ENCODE measurements around the gene ATP11A.

Gene ATP11A

DNA sequence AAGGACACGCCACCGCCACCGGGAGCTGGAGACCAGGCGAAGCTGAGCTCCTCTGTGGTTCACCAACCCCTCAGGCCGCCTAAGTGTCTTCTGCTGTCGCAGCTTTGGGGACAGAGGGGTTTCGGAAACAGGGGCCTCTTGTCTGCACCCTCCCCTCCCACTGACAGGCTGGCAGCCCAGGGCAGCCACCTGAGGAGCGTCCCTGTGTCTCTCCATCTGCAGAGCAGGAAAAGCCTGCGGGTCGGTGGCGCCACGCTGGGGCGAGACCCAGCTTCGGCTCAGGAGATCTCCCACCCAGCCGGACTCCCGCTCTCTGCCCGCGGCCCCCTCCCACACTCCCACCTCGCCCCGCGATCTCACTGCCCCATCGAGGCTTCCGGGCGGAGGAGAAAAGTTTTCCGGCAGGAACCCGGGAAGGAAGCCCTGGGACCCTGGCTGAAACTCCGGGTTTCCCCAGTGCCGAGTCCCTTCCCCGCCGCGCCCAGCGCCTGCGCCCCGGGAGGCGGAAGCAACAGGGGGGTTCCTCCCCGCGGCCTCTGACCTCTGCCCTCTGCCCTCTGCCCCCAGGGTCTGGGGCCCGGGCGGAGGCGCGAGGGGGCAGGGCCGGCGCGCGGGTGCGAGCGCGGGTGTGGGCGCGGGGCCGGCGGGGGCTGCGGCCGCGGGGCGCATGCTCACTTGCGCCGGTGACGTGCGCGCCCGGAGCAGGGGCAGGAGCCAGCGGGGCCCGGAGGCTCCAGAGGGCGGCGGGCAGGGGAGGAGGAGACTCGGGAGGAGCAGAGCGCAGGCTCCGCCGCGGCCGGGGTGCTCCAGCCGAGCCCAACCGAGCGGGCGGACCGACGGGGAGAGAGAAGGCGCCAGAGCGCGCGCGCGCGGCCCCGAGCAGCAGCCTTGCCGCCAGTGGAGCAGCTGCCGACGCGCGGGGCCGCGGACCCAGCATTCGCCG lies at the start of gene ATP11A:
Gene ATP11A (plus strand): TSS at position 736 of the 943 bp plus-strand sequence. CDS start 379 bp downstream, outside the sequence.
- peak; percentile 41 to 56 for DNase-seq (ENCODE audit: low read depth in 2 of 2, low spot score in 1 of 2)

DNA sequence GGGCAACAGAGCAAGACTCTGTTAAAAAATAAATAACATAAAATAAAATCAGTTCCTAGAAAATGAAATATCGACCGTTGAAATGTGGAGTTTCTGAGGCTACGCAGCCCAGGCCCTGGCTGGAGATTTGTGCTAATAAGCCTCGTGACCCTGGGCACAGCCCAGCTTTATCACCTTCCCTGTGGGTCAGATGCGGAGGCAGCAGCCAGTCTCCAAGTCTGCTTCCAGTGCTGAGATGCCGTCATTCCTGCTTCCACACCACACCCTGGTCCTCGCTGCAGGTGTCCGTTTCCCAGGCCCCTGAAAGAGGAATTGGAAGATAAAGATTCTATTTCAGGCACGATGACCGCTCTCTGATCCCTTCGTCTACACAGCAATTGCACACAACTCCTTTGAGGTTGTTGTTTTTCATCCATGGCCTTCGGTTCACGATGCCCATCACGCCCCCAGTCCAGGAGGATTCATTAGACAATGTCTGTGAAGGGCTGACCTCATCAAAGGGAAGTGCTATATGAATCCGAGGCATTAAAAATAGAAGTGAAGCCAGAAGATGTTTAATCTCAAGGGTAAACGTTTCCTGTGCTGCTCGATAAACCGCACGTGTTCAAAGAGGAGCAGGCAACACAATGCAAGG lies 48.3 kb upstream of the ATP11A start:
- no peak for DNase-seq (ENCODE audit: low read depth in 2 of 2, low spot score in 1 of 2)

DNA sequence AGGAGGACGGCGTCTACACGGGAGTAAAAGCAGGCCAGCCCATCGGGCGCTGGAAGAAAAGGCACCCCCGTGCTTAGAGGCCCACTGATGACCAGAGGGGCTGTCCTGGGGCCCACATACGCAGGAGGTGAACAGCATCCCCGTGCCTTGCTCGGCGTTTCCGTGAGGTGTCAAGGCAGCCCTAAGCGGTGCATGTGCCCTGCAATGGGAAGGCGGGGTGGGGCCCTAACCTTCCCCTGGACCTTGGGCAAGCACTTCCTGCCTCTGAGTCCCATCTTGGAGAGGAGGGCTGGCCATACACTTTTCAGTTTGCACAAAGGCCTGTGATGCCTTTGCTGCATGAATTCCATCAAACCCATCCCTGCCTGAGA lies 47.8 kb upstream of the ATP11A start:
- no peak for DNase-seq (ENCODE audit: low read depth in 2 of 2, low spot score in 1 of 2)

DNA sequence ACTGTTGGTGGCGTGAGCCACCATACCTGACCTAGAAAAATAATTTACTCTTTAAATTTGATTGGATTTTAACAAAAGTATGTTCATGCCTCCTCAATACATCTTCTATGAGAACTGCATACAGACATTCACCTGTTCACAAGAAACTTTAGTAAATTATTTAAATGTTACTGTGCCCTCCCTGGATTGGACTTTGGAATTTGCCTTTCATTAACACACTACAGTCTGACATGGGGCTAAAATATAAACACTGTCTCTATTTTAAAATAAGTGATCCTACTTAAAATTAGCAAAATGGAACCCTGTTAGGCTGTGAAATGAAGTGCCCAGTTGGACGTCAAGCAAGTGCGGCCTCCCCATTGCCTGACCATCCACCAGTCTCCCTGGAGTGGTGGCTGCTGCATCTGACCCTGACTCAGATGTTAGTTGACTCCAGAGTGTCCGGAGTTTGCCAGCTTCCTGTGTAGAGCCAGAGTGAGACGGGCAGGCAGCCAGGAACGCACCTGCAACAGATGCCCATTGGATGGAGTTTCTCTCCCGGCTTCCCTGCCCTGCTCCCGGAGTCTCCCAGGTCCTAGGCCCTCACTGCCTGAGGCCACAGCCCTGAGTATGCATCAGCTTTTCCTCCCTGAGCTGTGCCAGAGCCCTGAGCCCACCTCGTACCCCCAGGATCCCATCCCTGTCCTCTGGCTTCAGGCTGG lies 45.9 kb upstream of the ATP11A start:
- DNase-seq (ENCODE audit: low read depth in 2 of 2, low spot score in 1 of 2): no peak

DNA sequence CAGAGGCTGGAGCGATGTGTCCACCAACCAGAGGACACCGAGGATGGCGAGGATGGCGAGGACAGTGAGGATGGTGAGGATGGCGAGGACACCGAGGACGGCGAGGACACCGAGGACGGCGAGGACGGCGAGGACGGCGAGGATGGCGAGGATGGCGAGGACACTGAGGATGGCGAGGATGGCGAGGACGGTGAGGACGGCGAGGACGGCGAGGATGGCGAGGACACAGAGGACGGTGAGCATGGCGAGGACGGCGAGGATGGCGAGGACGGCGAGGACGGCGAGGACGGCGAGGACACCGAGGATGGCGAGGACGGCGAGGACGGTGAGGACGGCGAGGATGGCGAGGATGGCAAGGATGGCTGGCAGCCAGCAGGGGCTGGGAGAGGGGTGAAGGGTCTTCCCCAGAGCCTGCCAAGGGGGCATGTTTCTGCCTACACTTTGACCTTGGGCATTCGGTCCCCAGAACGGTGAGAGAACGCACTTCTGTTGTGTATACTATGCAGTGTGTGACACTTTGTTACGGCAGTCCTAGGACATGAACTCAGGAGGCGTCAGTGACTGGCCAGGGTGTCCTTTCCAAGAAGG lies 44.4 kb upstream of the ATP11A start:
- DNase-seq (ENCODE audit: low read depth in 2 of 2, low spot score in 1 of 2): no peak

DNA sequence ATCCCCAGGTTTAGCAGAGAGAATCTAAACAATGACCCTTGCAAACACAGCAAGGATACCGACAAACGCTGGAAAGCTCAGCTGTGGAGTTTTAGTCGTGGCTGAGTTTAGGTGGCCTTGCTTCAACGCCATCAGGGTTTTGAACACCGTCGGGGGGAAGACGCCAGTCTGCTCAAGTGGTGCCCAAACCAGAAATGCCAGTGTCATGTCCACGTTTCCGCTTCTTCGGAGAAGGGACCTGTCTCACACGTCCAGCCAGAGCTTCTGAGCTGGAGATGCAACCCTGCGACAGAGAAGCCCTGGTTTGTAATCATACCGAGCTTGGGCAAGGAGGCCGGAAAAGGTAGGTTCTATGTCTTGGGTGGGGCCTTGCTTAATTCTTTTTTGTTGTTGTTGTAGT lies 42.6 kb upstream of the ATP11A start:
- no peak for DNase-seq (ENCODE audit: low read depth in 2 of 2, low spot score in 1 of 2)

DNA sequence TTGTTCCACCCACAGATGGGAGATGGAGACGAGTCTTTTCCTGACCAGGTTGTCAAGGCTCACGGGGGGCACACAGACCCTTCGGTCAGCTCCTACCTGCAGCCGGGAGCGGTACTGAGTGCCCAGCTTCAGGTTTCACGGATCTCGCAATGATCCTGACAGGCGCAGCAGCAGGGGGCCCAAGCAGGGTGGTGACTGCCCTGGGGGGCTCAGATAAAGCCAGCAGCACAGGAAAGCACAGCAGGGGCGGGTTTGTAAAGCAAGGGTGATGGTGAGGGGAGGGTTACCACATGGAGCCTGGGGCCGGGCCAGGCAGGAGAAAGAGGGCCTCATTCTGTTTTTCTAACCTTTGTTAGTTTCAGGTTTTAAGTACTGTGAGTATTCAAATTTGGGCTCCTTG lies 41.7 kb upstream of the ATP11A start:
- no peak for DNase-seq (ENCODE audit: low read depth in 2 of 2, low spot score in 1 of 2)

DNA sequence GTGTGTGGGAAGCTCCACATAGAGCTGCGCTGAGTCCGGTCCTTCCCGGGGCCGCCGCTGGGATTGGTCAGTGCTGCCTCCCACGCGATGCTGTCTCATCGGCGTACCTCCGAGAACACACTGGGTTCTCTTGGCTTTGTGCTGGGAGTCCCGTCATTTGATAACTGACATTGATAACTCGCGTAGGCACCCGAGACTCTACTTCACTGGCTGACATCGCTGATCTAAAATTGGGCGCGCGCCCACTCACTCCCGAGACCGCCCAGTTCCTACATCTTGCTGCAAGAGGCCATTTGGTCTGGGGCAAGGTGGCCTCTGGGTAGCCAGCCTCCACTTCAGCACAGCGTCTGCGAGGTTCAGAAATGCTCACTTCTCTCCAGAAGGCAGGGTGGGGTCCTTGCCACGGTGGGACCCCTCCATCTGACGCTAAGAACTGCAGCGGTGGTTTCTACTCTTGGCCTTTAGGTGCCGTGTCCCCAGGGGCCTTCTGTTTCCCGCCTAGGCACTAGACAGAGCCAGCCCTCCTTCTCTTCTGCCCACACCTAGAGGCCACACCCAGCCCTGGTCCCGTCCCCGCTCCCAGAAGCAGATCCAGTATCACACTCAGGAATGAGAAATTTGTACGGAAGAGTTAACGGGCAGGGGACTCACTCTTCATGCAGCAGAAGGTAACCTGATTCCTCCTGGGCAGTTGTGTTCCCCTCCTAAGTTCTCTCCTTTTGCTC lies 40.7 kb upstream of the ATP11A start:
- no peak for DNase-seq (ENCODE audit: low read depth in 2 of 2, low spot score in 1 of 2)

DNA sequence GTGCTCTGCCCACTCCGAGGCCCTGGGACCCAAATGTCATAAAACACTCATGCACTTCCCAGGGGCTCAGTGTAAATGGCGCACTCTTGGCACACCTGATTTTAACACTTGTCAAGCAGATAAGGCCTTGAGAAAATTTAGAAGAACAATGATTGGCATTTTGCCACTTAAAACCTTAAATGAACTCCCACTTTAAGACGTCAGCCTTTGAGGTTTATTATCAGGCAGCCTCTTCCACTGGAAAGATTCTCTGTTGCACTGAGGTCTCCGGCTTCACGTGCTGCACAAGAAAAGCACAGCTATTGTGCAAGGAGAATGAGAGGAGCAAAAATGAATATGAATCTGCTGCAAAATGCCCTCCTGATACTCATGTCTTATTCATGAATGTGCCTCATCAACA lies 38.5 kb upstream of the ATP11A start:
- DNase-seq (ENCODE audit: low read depth in 2 of 2, low spot score in 1 of 2): no peak

DNA sequence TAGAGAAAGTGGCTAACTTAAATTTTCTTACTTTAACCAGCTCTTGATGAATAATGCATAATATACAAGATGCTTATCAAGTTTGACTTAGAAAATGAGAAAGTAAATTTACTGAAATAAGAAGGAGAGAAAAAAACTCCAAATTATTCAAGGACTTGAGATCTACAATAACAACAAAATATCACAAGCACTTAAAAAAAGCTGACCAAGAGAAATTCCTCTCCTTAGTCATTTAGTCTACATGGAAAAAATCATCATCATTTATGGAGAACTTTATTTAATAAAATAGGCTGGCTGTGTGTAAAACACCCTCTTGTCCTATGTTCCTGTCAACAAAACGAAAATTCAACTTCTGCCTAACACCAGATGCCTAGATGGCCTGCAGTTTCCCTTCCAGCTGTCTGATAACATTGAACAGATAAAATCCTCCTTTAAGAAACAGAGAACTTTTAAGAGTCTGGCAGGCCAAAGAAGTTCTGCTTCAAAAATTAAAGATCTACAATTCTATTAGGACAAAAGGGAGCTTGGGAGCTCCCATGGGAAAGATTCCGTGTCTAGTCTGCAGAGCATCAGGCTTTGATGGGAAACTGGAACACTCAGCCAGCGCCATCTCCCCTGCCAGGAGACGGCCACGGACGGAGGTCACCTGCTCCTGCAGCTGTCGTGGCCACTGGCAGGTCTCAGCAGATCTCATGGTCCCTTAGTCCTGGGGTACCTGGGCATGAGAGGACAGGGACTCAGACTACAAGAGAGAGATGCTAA lies 37.9 kb upstream of the ATP11A start:
- no peak for DNase-seq (ENCODE audit: low read depth in 2 of 2, low spot score in 1 of 2)

DNA sequence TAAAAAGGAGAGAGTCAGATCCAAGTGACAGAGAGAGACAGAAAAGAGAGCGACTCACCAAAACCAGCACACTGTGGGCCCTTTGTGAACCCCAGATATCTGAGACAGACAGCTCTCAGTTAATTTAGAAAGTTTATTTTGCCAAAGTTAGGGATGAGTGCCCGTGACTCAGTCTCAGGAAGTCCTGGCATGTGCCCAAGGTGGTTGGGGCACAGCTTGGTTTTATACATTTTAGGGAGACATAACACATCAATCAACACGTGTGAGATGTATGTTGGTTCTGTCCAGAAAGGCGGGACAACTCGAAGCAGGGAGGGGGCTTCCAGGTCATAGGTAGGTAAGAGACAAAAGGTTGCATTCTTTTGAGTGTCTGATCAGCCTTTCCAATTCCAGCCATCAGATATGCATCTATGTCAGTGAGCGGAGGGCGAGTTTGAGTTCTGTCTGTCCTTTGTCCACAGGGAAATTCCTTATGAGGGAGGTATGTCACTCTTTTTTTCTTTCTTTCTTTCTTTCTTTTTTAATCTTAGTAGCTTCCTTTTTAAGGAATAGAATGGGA lies 37.2 kb upstream of the ATP11A start:
- no peak for DNase-seq (ENCODE audit: low read depth in 2 of 2, low spot score in 1 of 2)

DNA sequence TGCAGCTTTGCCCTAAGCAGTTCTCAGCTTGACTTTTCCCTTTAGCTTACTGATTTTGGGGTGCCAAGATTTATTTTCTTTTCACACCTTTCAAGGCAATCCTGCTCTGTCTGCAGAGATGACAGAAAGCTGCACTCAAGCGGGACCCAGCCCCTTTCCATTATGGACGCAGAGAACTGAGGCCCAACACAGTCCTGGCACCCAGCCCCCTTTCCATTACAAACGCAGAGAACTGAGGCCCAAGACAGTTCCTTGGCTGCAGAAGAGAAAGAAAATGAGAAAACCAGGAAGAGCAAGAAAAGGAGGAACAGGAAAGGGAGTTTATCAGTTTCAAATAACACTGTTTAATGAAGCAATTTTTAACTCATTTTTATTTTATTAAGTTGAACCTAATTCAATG lies 36.8 kb upstream of the ATP11A start:
- no peak for DNase-seq (ENCODE audit: low read depth in 2 of 2, low spot score in 1 of 2)

DNA sequence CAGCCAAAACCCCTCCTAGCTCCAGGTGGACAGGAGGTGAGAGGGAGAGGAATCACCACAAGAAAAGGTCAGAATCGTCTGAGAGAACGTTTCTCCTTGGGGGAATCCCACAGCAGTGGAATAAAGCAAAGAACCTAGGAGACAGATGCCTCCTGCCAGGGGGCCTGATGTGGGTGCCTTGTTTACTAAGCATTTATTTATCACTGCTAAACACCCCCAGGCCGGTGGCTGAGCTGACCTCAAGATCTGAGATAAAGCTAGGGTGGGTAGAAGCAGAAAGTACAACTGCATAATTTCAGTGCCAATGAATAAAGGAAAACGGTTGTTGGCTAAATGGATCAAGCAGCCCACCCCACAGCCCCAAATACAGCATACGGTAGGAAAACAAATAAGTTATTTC lies 33.9 kb upstream of the ATP11A start:
- DNase-seq (ENCODE audit: low read depth in 2 of 2, low spot score in 1 of 2): no peak

DNA sequence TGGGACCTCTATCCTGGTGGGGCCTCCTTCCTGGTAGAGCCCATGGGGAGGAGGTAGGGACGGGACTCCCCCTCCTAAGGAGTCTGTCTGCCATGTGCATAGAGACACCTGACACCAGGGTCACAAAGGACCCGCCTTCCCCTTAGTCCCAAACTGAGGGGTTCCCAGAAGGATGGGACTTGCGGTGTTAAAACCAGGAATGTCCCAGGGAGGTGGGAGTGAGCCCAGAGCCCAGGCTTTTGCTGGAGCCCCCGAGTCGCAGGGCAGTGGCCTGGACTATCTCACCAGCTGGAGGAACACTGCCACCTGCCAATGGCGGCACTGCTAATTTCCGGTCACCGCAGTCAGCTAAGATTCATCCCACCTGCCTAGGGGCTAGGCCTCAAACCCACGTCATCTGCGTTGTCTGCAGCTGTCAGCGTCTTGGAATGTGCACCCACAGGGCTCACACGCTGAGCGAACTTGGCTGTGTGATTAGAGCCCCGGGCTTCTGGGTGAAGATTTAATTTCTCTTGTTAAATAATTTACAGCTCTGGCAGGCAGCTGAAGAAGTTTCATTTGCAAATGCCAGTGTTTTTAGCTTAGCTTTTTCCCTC lies 31.9 kb upstream of the ATP11A start:
- DNase-seq (ENCODE audit: low read depth in 2 of 2, low spot score in 1 of 2): no peak

DNA sequence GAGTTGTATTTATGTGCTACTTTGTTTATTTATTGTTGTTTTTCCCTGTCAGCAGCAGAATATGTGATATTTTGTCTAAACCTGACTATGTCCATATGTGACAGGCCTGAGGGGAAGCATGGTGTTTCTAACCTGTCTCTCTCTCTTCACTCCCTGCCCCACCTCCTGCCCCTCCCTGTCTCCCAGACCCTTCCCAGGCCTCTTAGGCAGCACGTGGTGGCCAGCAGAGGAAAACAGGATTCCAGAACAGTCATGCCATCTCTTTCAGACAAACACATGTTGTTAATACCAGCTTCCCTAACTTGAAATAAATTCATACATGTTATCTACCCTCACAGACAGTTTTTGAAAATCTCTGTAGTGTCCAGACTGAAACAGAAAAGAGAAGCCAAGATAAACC lies 31.0 kb upstream of the ATP11A start:
- DNase-seq (ENCODE audit: low read depth in 2 of 2, low spot score in 1 of 2): no peak

DNA sequence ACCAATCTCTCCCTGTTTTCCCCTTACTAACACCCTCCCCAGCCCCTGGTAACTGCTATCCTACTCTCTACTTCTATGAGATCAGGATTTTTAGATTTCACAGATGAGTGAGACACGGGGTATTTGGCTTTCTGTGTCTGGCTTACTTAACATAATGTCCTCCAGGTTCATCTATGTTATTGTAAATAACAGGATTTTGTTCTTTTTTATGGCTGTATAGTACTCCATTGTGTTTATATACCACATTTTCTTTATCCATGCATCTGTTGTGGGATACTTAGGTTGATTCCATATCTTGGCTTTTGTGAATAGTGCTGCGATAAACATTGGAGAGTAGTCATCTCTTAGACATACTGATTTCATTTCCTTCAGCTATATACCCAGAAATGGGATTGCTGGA lies 28.5 kb upstream of the ATP11A start:
- DNase-seq (ENCODE audit: low read depth in 2 of 2, low spot score in 1 of 2): no peak

DNA sequence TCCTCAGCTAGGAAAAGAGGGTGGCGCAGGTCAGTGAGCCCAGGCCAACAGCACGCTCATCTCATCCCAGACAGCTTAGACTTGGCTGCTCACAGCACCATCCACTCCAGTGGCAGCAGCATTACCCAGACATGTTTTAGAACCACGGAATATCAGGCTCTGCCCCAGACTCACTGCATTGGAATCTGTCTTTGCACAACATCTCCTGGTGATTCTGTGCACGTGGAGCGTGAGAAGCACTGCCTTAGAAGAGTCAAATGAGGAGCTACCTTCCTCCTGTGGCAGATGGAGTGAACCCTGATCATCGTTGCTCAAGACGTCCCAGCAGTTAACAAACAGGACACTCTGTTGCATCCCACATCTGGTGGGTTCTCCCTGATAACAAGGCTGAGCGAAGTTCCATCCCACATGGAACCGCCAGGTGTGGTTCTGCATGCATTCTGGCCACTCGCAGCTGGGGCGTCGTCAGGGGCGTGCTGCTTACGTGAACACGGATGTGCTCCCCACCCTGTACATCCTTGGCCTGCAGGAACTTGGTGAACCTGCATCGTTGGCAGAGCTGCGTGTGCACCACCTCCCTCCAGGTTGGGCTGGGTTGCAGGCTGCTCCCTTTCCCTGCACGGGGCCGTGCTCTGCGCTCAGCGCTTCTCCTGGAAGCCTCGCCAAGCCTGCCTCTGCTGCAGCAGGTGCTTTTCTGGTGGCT lies 25.2 kb upstream of the ATP11A start:
- DNase-seq (ENCODE audit: low read depth in 2 of 2, low spot score in 1 of 2): no peak

DNA sequence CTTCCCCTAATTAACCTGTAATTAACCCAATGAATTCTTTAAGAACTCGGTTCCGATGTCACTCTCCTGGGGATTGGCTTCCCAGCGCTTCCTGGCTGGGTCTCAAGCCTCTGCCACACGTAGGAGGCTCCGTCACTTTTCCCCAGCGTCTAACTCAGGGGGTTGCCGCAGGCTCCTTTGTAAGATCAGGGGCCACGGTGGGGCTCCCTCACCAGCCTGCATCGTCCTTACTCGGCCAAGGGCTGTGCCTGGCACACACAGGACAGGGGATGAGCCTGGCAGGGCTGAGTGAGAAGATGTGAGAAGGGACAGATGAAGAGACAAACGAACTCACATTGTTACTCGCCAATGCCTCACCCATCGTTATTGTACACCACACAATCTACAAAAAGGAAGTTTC lies 20.9 kb upstream of the ATP11A start:
- DNase-seq (ENCODE audit: low read depth in 2 of 2, low spot score in 1 of 2): no peak
